Mesothelial cell of epicardium (in vitro differentiated cells): ENCODE results near the gene TBPL1. TPM values are rescaled to one million over a fixed set of nuclear protein-coding genes. Genes with fewer than 3 reads are reported as not detected.

Experiments
- DNase-seq, 2 experiments: peaks; one replicate each; pipeline ENCODE4 v3.0.0; 2021; ENCODE audit warnings: low spot score in 2 of 2; ENCODE audit not compliant: unreplicated experiment in 2 of 2
- H3K27ac Mint-ChIP-seq: 2 replicates; pipeline ENCODE4 v1.8.0; 2021; ENCODE audit warnings: mixed read lengths
- H3K27me3 Mint-ChIP-seq: 2 replicates; pipeline ENCODE4 v1.8.0; 2021; ENCODE audit warnings: low read depth, mixed read lengths
- H3K36me3 Mint-ChIP-seq: 2 replicates; pipeline ENCODE4 v1.8.0; 2021; ENCODE audit warnings: mixed read lengths
- H3K4me1 Mint-ChIP-seq: 2 replicates; pipeline ENCODE4 v1.8.0; 2021; ENCODE audit warnings: mixed read lengths
- H3K4me3 Mint-ChIP-seq: 2 replicates; pipeline ENCODE4 v1.8.0; 2021; ENCODE audit warnings: mild to moderate bottlenecking, moderate library complexity, mixed read lengths
- H3K9me3 Mint-ChIP-seq: 2 replicates; pipeline ENCODE4 v1.8.0; 2021; ENCODE audit warnings: mixed read lengths
- total RNA-seq: library from RNA; stranded (reverse); gene quantifications from 3 replicates; pipeline ENCODE4 v1.2.1, GENCODE V29; 2021
- TF ChIP-seq, protein P1 (sequence below): fragments of 200-600 bp; sonication (generic); IDR thresholded peaks from one replicate; pipeline ENCODE4 v1.5.0; 2021; ENCODE audit warnings: antibody characterized with exemption; ENCODE audit not compliant: unreplicated experiment

The TBPL1 gene
- total RNA-seq, 1 donor from 2014 or later: 31.0 TPM

DNA sequence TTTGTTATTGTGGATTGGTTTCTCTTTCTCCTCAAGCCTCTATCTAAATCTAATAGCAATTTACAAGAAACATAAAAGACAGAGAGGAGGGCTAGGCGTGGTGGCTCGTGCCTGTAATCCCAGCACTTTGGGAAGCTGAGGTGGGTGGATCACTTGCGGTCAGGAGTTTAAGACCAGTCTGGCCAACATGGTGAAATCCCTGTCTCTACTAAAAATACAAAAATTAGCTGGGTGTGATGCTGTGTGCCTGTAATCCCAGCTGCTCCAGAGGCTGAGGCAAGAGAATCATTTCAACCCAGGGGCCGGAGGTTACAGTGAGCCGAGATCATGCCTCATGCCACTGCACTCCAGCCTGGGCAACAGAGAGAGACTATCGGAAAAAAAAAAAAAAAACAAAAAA lies 52.8 kb downstream of the TBPL1 start:
- H3K4me1 Mint-ChIP-seq: peaks cover 1% of the 10 kb centered on the region
- no peaks in the 10 kb centered on the region for H3K9me3 Mint-ChIP-seq
- TF ChIP-seq, protein P1, sequence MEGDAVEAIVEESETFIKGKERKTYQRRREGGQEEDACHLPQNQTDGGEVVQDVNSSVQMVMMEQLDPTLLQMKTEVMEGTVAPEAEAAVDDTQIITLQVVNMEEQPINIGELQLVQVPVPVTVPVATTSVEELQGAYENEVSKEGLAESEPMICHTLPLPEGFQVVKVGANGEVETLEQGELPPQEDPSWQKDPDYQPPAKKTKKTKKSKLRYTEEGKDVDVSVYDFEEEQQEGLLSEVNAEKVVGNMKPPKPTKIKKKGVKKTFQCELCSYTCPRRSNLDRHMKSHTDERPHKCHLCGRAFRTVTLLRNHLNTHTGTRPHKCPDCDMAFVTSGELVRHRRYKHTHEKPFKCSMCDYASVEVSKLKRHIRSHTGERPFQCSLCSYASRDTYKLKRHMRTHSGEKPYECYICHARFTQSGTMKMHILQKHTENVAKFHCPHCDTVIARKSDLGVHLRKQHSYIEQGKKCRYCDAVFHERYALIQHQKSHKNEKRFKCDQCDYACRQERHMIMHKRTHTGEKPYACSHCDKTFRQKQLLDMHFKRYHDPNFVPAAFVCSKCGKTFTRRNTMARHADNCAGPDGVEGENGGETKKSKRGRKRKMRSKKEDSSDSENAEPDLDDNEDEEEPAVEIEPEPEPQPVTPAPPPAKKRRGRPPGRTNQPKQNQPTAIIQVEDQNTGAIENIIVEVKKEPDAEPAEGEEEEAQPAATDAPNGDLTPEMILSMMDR: no peak
- DNase-seq: no peak
- peaks cover 12% of the 10 kb centered on the region for H3K36me3 Mint-ChIP-seq
- H3K4me3 Mint-ChIP-seq: no peak overlapping the region
- H3K27me3 Mint-ChIP-seq: no peaks in the 10 kb centered on the region
- no peak overlapping the region for H3K27ac Mint-ChIP-seq

DNA sequence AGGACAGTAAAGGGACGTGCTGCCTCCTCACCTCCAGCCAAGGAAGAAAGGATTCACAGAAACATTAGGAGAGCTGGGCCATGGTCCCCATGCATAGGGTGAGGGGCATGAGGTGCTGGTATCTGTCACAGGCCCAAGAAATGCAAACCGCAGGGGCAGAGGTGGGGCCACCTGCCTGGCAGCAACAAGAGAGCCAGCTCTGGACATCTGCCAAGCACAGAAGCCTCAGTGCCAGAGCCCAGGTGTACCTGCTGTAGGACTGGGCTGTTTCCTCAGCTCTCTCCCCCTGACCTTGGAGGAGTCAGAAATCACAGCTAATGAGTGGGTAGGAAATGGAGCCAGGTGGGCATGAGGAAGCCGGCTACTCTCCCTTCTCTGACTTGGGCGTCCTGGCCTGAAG lies 54.1 kb downstream of the TBPL1 start:
- no peak for DNase-seq
- TF ChIP-seq, protein P1: no peak
- no peaks in the 10 kb centered on the region for H3K27me3 Mint-ChIP-seq
- no peak overlapping the region for H3K4me3 Mint-ChIP-seq
- H3K9me3 Mint-ChIP-seq: no peaks in the 10 kb centered on the region
- H3K36me3 Mint-ChIP-seq: peaks cover 11% of the 10 kb centered on the region
- H3K4me1 Mint-ChIP-seq: no peaks in the 10 kb centered on the region
- H3K27ac Mint-ChIP-seq: no peak overlapping the region

DNA sequence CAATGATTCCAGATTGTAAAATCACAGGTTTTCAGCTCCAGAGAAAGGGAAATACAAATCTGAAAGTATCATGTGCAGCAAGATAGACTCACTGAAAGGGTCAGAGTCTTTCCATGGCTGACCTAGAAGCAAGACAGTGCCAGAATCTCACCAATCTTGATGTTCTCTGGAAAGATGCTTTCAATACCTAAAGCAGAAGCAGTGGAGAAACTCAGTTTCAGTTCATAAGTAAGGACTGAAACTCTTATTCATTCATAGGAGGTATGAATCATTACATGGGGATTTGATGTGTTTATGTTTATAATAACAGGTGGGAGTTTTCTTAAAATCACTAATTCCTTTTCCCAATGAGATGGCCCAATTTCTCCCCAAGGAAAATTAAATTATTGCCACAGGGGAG lies 56.9 kb downstream of the TBPL1 start:
- H3K4me1 Mint-ChIP-seq: peaks cover 3% of the 10 kb centered on the region
- H3K9me3 Mint-ChIP-seq: no peaks in the 10 kb centered on the region
- H3K27ac Mint-ChIP-seq: no peak overlapping the region
- TF ChIP-seq, protein P1: no peak
- H3K27me3 Mint-ChIP-seq: no peaks in the 10 kb centered on the region
- DNase-seq: no peak
- no peak overlapping the region for H3K4me3 Mint-ChIP-seq
- H3K36me3 Mint-ChIP-seq: peaks cover 6% of the 10 kb centered on the region

DNA sequence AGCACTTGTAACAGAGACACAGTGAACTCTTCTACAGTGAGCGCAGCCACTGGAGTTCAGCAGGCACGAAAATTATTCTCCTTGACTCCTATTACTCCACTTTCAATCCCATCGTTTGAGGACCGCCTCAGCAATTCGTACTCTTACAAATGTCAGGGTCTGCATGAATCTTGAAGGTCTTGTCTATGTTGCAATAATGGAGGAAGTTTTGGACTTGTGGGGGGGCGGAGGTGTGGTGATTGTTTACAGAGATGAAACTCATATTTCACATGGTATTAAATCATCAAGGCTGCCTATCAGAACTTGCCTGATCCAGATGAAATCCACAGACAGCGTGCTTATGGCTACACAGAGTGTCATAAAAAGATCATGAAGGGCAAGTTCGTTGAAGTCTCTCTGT lies 57.4 kb downstream of the TBPL1 start:
- DNase-seq: no peak
- H3K4me3 Mint-ChIP-seq: no peak overlapping the region
- peaks cover 6% of the 10 kb centered on the region for H3K36me3 Mint-ChIP-seq
- no peaks in the 10 kb centered on the region for H3K27me3 Mint-ChIP-seq
- no peak overlapping the region for H3K27ac Mint-ChIP-seq
- TF ChIP-seq, protein P1: no peak
- H3K9me3 Mint-ChIP-seq: no peaks in the 10 kb centered on the region
- H3K4me1 Mint-ChIP-seq: peaks cover 6% of the 10 kb centered on the region

DNA sequence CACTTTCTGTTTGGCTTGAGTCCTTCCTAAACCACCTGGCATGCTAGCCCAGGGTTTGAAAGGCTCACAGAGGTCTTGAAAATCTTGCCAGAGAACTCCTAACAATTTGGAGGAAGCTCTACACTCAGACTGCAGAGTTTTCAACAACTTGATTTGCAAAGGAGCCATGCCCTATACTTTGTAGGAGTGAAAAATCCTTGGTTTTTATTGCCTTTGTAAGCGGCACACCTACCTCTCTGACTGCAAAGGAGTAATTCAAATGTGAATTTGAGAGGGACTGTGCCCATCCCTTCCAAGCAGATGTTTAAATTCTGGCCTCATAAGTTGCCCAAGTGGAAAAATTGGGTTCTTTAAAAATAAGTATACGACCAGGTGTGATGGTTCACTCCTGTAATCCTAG lies 58.0 kb downstream of the TBPL1 start:
- Mint-ChIP-seq H3K9me3 (no peaks in the 10 kb centered on the region), H3K36me3 (peaks cover 4% of the 10 kb centered on the region), H3K27ac (no peak overlapping the region), H3K27me3 (no peaks in the 10 kb centered on the region), H3K4me1 (peaks cover 6% of the 10 kb centered on the region), H3K4me3 (no peak overlapping the region)
- no peak for DNase-seq
- TF ChIP-seq, protein P1: no peak

DNA sequence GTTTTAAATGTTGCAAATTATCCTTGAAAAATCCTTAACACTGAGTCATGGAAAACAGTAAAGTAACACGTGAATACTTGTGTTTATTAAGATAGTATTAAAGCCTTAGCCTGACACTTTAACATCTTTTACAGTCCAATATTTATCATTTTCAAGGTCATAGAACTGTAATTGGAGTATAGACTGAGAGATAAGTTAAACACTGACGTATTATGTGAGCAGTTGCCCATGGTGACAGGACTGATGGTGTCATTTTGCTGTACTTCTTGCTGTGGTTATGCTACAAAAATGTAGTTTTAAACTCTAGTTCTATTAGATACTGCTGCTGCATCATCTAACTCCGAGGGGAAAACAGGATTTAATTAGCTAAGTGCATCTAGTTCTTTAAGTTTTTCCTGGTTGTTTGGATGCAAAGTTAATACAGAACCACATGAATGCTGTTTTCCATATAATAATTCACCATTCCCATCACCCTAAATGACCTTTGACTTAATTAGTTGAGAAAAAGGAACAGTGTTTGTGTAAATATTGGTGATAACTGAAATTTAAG lies 61.6 kb downstream of the TBPL1 start:
- no peak for DNase-seq
- Mint-ChIP-seq H3K27ac (no peak overlapping the region), H3K4me3 (no peak overlapping the region), H3K27me3 (no peaks in the 10 kb centered on the region), H3K4me1 (peaks cover 16% of the 10 kb centered on the region), H3K36me3 (peaks cover 15% of the 10 kb centered on the region), H3K9me3 (peaks cover 3% of the 10 kb centered on the region)
- TF ChIP-seq, protein P1: no peak
